ENCODE data around the gene GABRG2. TPM values are rescaled to one million over a fixed set of nuclear protein-coding genes. Genes with fewer than 3 reads are reported as not detected.

Gene GABRG2
- total RNA-seq, 1 donor from 2014 or later: 0.81 TPM

- Mint-ChIP-seq H3K4me1 (ENCODE audit: low read depth) (no peaks in the 10 kb centered on the region), H3K27me3 (no peaks in the 10 kb centered on the region), H3K27ac (no peak overlapping the region), H3K4me3 (ENCODE audit: low read depth) (no peak overlapping the region), H3K36me3 (ENCODE audit: insufficient read depth) (no peaks in the 10 kb centered on the region), H3K9me3 (ENCODE audit: low read depth) (no peaks in the 10 kb centered on the region)
- no peak for TF ChIP-seq CTCF (IDR thresholded peaks at IDR 0.05; ENCODE audit: unreplicated experiment)
- DNase-seq (ENCODE audit: low spot score, unreplicated experiment): no peak
These were observed 23.8 kb downstream of the GABRG2 start for GRCh38 chr5:162091336-162091735.

GRCh38 chr5:162096448-162096847 is 28.9 kb downstream of the GABRG2 start:
- Mint-ChIP-seq H3K4me1 (ENCODE audit: low read depth) (no peaks in the 10 kb centered on the region), H3K36me3 (ENCODE audit: insufficient read depth) (no peaks in the 10 kb centered on the region), H3K27me3 (no peaks in the 10 kb centered on the region), H3K4me3 (ENCODE audit: low read depth) (no peak overlapping the region), H3K27ac (no peak overlapping the region), H3K9me3 (ENCODE audit: low read depth) (no peaks in the 10 kb centered on the region)
- no peak for DNase-seq (ENCODE audit: low spot score, unreplicated experiment)
- TF ChIP-seq CTCF (IDR thresholded peaks at IDR 0.05; ENCODE audit: unreplicated experiment): no peak

GRCh38 chr5:162107591-162107990 is 40.0 kb downstream of the GABRG2 start:
- no peaks in the 10 kb centered on the region for H3K36me3 Mint-ChIP-seq (ENCODE audit: insufficient read depth)
- no peak overlapping the region for H3K27ac Mint-ChIP-seq
- TF ChIP-seq CTCF (IDR thresholded peaks at IDR 0.05; ENCODE audit: unreplicated experiment): no peak
- no peak overlapping the region for H3K4me3 Mint-ChIP-seq (ENCODE audit: low read depth)
- no peaks in the 10 kb centered on the region for H3K9me3 Mint-ChIP-seq (ENCODE audit: low read depth)
- H3K4me1 Mint-ChIP-seq (ENCODE audit: low read depth): no peaks in the 10 kb centered on the region
- H3K27me3 Mint-ChIP-seq: no peaks in the 10 kb centered on the region
- no peak for DNase-seq (ENCODE audit: low spot score, unreplicated experiment)

GRCh38 chr5:162119801-162120200 is 52.2 kb downstream of the GABRG2 start:
- Mint-ChIP-seq H3K27ac (no peak overlapping the region), H3K9me3 (ENCODE audit: low read depth) (peaks cover 4% of the 10 kb centered on the region), H3K4me1 (ENCODE audit: low read depth) (no peaks in the 10 kb centered on the region), H3K36me3 (ENCODE audit: insufficient read depth) (no peaks in the 10 kb centered on the region), H3K4me3 (ENCODE audit: low read depth) (no peak overlapping the region), H3K27me3 (no peaks in the 10 kb centered on the region)
- DNase-seq (ENCODE audit: low spot score, unreplicated experiment): no peak
- TF ChIP-seq CTCF (IDR thresholded peaks at IDR 0.05; ENCODE audit: unreplicated experiment): no peak

- Mint-ChIP-seq H3K4me3 (ENCODE audit: low read depth) (no peak overlapping the region), H3K36me3 (ENCODE audit: insufficient read depth) (no peaks in the 10 kb centered on the region), H3K27ac (no peak overlapping the region), H3K4me1 (ENCODE audit: low read depth) (peaks cover 6% of the 10 kb centered on the region), H3K27me3 (no peaks in the 10 kb centered on the region), H3K9me3 (ENCODE audit: low read depth) (no peaks in the 10 kb centered on the region)
- no peak for DNase-seq (ENCODE audit: low spot score, unreplicated experiment)
- no peak for TF ChIP-seq CTCF (IDR thresholded peaks at IDR 0.05; ENCODE audit: unreplicated experiment)
These were observed 60.5 kb downstream of the GABRG2 start for GRCh38 chr5:162128117-162128516.

Data from progenitor cell of endocrine pancreas (in vitro differentiated cells).